ENCODE data around the gene CAND1. TPM values are rescaled to one million over a fixed set of nuclear protein-coding genes. Genes with fewer than 3 reads are reported as not detected.

CAND1 gene
- total and polyA plus RNA-seq, 2 donors from 2014 or later = 28.8 to 104 TPM

GRCh38 chr12:67241482-67241881, 27.7 kb upstream of the CAND1 start:
- DNase-seq = no peak
- no peak for FAIRE-seq
- Histone ChIP-seq H3K36me3 (ENCODE audit: control insufficient read depth in 2 of 3, insufficient read depth in 3 of 3, low read length in 3 of 3) (no peaks in the 10 kb centered on the region), H3K4me1 (ENCODE audit: control insufficient read depth in 2 of 3, insufficient read depth in 2 of 3, low read depth in 1 of 3, low read length in 3 of 3) (no peaks in the 10 kb centered on the region), H3K9me3 (ENCODE audit: control insufficient read depth in 2 of 3, insufficient read depth in 1 of 3, low read length in 3 of 3) (no peaks in the 10 kb centered on the region), H3K4me3 (ENCODE audit: low read length in 3 of 3) (no peak overlapping the region), H3K27me3 (ENCODE audit: control insufficient read depth, insufficient read depth, low read length) (no peaks in the 10 kb centered on the region), H3K27ac (ENCODE audit: low read depth in 2 of 2, low read length in 2 of 2) (no peak overlapping the region), H3K9ac (ENCODE audit: low read length in 3 of 3) (no peak overlapping the region)
- intact Hi-C loops (cut with DNase I) = no loop called here
- no peak for TF ChIP-seq CTCF (IDR thresholded peaks at IDR 0.05; ENCODE audit: borderline replicate concordance, extremely low read depth, insufficient read depth)

- DNase-seq (no peak), FAIRE-seq (no peak)
- TF ChIP-seq CTCF (IDR thresholded peaks at IDR 0.05; ENCODE audit: borderline replicate concordance, extremely low read depth, insufficient read depth) = no peak
- H3K4me3 ChIP-seq (ENCODE audit: low read length in 3 of 3) = no peak overlapping the region
- H3K27me3 ChIP-seq (ENCODE audit: control insufficient read depth, insufficient read depth, low read length) = no peaks in the 10 kb centered on the region
- H3K9ac ChIP-seq (ENCODE audit: low read length in 3 of 3) = no peak overlapping the region
- no peaks in the 10 kb centered on the region for H3K9me3 ChIP-seq (ENCODE audit: control insufficient read depth in 2 of 3, insufficient read depth in 1 of 3, low read length in 3 of 3)
- intact Hi-C loops (cut with DNase I) = no loop called here
- H3K4me1 ChIP-seq (ENCODE audit: control insufficient read depth in 2 of 3, insufficient read depth in 2 of 3, low read depth in 1 of 3, low read length in 3 of 3) = no peaks in the 10 kb centered on the region
- no peaks in the 10 kb centered on the region for H3K36me3 ChIP-seq (ENCODE audit: control insufficient read depth in 2 of 3, insufficient read depth in 3 of 3, low read length in 3 of 3)
- H3K27ac ChIP-seq (ENCODE audit: low read depth in 2 of 2, low read length in 2 of 2) = no peak overlapping the region
Observed at GRCh38 chr12:67243260-67243659, 25.9 kb upstream of the CAND1 start.

- Histone ChIP-seq H3K27me3 (ENCODE audit: control insufficient read depth, insufficient read depth, low read length) (no peaks in the 10 kb centered on the region), H3K9ac (ENCODE audit: low read length in 3 of 3) (no peak overlapping the region), H3K36me3 (ENCODE audit: control insufficient read depth in 2 of 3, insufficient read depth in 3 of 3, low read length in 3 of 3) (no peaks in the 10 kb centered on the region), H3K4me3 (ENCODE audit: low read length in 3 of 3) (no peak overlapping the region), H3K4me1 (ENCODE audit: control insufficient read depth in 2 of 3, insufficient read depth in 2 of 3, low read depth in 1 of 3, low read length in 3 of 3) (no peaks in the 10 kb centered on the region), H3K9me3 (ENCODE audit: control insufficient read depth in 2 of 3, insufficient read depth in 1 of 3, low read length in 3 of 3) (no peaks in the 10 kb centered on the region), H3K27ac (ENCODE audit: low read depth in 2 of 2, low read length in 2 of 2) (no peak overlapping the region)
- DNase-seq (no peak), FAIRE-seq (no peak)
- intact Hi-C loops (cut with DNase I) = no loop called here
- no peak for TF ChIP-seq CTCF (IDR thresholded peaks at IDR 0.05; ENCODE audit: borderline replicate concordance, extremely low read depth, insufficient read depth)
Observed at GRCh38 chr12:67245571-67245970, 23.6 kb upstream of the CAND1 start.

GRCh38 chr12:67251012-67251411, 18.1 kb upstream of the CAND1 start:
- Histone ChIP-seq H3K4me1 (ENCODE audit: control insufficient read depth in 2 of 3, insufficient read depth in 2 of 3, low read depth in 1 of 3, low read length in 3 of 3) (no peaks in the 10 kb centered on the region), H3K9me3 (ENCODE audit: control insufficient read depth in 2 of 3, insufficient read depth in 1 of 3, low read length in 3 of 3) (no peaks in the 10 kb centered on the region), H3K27ac (ENCODE audit: low read depth in 2 of 2, low read length in 2 of 2) (no peak overlapping the region), H3K27me3 (ENCODE audit: control insufficient read depth, insufficient read depth, low read length) (no peaks in the 10 kb centered on the region), H3K36me3 (ENCODE audit: control insufficient read depth in 2 of 3, insufficient read depth in 3 of 3, low read length in 3 of 3) (no peaks in the 10 kb centered on the region), H3K9ac (ENCODE audit: low read length in 3 of 3) (no peak overlapping the region), H3K4me3 (ENCODE audit: low read length in 3 of 3) (no peak overlapping the region)
- DNase-seq (no peak), FAIRE-seq (no peak)
- intact Hi-C loops (cut with DNase I) = no loop called here
- no peak for TF ChIP-seq CTCF (IDR thresholded peaks at IDR 0.05; ENCODE audit: borderline replicate concordance, extremely low read depth, insufficient read depth)
